ENCODE data around the gene MTRFR.

GRCh38 chr12:123250471-123251383, 17.5 kb downstream of the MTRFR start:
- TF ChIP-seq POLR2AphosphoS5 (IDR thresholded peaks at IDR 0.05; ENCODE audit: low read depth, low read length): no peak
- TF ChIP-seq TAF1 (IDR thresholded peaks at IDR 0.05; ENCODE audit: low read depth, low read length): no peak
- TF ChIP-seq POLR2A (IDR thresholded peaks at IDR 0.05; ENCODE audit: low read depth, low read length): no peak
- TF ChIP-seq POU2F2 (IDR thresholded peaks at IDR 0.05; ENCODE audit: low read depth, low read length): no peak
- TF ChIP-seq SPI1 (IDR thresholded peaks at IDR 0.05; ENCODE audit: low read depth, low read length): no peak
